Panc1 (cell line): ENCODE data around the gene CELA1. TPM values are rescaled to one million over a fixed set of nuclear protein-coding genes. Genes with fewer than 3 reads are reported as not detected.

ENCODE experiments used
- ATAC-seq: fragments of 200-7000 bp; cut with Tn5 transposase; 2 replicates; pipeline ENCODE4 v1.9.1; 2020; ENCODE audit warnings: mild to moderate bottlenecking, moderate library complexity
- BruUV-seq: library from RNA; stranded (reverse); fragments of 400-500 nt; replicated peaks from 2 replicates; lab custom pipeline; 2021; lab: Mats Ljungman, UMichigan
- CTCF ChIA-PET: fragments of 300-600 bp; sonication (Branson Sonifier 250); formaldehyde crosslinking; loops from one replicate; lab custom pipeline; 2022; ENCODE audit warnings: antibody characterized with exemption; lab: Charles Lee
- POLR2A ChIA-PET: fragments of 300-600 bp; sonication (Branson Sonifier 250); formaldehyde crosslinking; loops from one replicate; lab custom pipeline; 2022; ENCODE audit warnings: antibody characterized with exemption; lab: Charles Lee
- DNase-seq: peaks from one replicate; pipeline ENCODE4 v3.0.0-alpha.2; 2010; ENCODE audit warnings: low read depth, low spot score
- H3K27ac ChIP-seq: 2 replicates; pipeline ENCODE4 v1.5.1; 2011; ENCODE audit warnings: mild to moderate bottlenecking, low read length, inconsistent platforms
- H3K27me3 ChIP-seq: fragments of 200-500 bp; sonication (Bioruptor generic); 2 replicates; pipeline ENCODE4 v1.6.0; 2014; ENCODE audit warnings: low read length, inconsistent platforms; ENCODE audit not compliant: control insufficient read depth, insufficient read depth
- H3K36me3 ChIP-seq: fragments of 200-500 bp; sonication (Bioruptor generic); 2 replicates; pipeline ENCODE4 v1.5.1; 2014; ENCODE audit warnings: inconsistent platforms, mild to moderate bottlenecking, low read length, moderate library complexity; ENCODE audit not compliant: control insufficient read depth, insufficient read depth
- H3K4me1 ChIP-seq: 2 replicates; pipeline ENCODE4 v1.5.1; 2011; ENCODE audit warnings: inconsistent platforms, mild to moderate bottlenecking, low read length, moderate library complexity; ENCODE audit not compliant: control insufficient read depth, insufficient read depth
- H3K4me3 ChIP-seq, 2 experiments: 2 replicates each; pipeline ENCODE4 v1.5.1; 2011 to 2012; ENCODE audit warnings: low read depth in 2 of 2, low read length in 2 of 2, mild to moderate bottlenecking in 2 of 2, inconsistent platforms in 1 of 2, moderate library complexity in 1 of 2
- H3K9me3 ChIP-seq: fragments of 200-500 bp; sonication (Bioruptor generic); 2 replicates; pipeline ENCODE4 v1.5.1; 2014; ENCODE audit warnings: low read depth, mild to moderate bottlenecking, inconsistent platforms, low read length, moderate library complexity; ENCODE audit not compliant: control insufficient read depth, insufficient read depth
- POLR2AphosphoS5 ChIP-seq: IDR thresholded peaks from 2 replicates; pipeline ENCODE4 v1.6.1; 2012; ENCODE audit warnings: mild to moderate bottlenecking, low read depth, low read length, moderate library complexity
- REST ChIP-seq, 2 experiments: IDR thresholded peaks; 2 replicates each; pipeline ENCODE4 v1.6.1; 2011 to 2012; ENCODE audit warnings: low read depth in 2 of 2, control low read depth in 1 of 2, low read length in 1 of 2, mild to moderate bottlenecking in 1 of 2, moderate library complexity in 1 of 2; ENCODE audit not compliant: insufficient read depth in 1 of 2
- SIN3A ChIP-seq: IDR thresholded peaks from 2 replicates; pipeline ENCODE4 v1.6.1; 2012; ENCODE audit warnings: low read depth, mild to moderate bottlenecking, low read length, moderate library complexity, borderline replicate concordance; ENCODE audit not compliant: insufficient read depth
- TCF7L2 ChIP-seq: IDR thresholded peaks from 2 replicates; pipeline ENCODE4 v1.6.1; 2011; ENCODE audit warnings: mild to moderate bottlenecking, low read depth, low read length, inconsistent platforms
- in situ Hi-C: cut with HindIII; loops from 2 replicates; pipeline ENCODE4 v1.10.0; 2016; ENCODE audit warnings: low sequenced_read_pairs, low pct_unique_long_range_greater_than_20kb
- intact Hi-C: fragments of 100-400 bp; cut with micrococcal nuclease; formaldehyde crosslinking; loops from one replicate; pipeline ENCODE4 v1.10.0; 2022; ENCODE audit not compliant: unreplicated experiment
- total RNA-seq: library from RNA; stranded (reverse); gene quantifications from one replicate; pipeline ENCODE4 v1.2.1, GENCODE V29; 2021; ENCODE audit not compliant: unreplicated experiment
- TF ChIP-seq, protein P1 (sequence below): fragments of 450-650 bp; IDR thresholded peaks from 2 replicates; pipeline ENCODE4 v1.5.1; 2017; ENCODE audit warnings: mild to moderate bottlenecking

Gene CELA1
- total RNA-seq, 1 experiment from 2014 or later: not detected

DNA sequence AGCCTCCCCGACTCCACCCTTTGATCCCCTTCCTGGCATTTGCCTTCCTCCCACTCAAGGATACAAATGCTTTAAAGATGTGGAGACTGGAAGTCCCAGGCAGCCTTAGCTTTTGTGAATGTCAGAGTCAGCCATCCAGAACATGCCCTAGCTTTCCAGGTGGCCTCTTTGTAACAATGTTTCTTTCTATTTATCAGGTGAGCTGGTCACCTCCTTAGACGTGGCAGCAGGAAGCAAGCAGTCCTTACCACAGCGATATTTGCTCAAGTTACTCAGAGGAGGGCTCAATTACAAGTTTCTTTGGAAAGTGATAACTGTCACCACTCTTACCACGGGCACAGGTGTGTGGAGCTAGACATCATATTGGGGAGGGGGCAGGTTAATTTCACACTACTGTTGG lies 39.9 kb upstream of the CELA1 start:
- ChIA-PET CTCF (interaction anchor here (0.6 to 0.7 kb wide), 2 partner anchors 36 to 1275 kb away, joined by 3 to 4 read pairs; no protein-coding TSS in a partner anchor), POLR2A (interaction anchor here (0.6 kb wide), 1 partner anchor 105 kb away, joined by 3 read pairs; no protein-coding TSS in a partner anchor)
- in situ Hi-C loops (no loop called here), intact Hi-C loops (no loop called here)
- Histone ChIP-seq H3K36me3 (no peaks in the 10 kb centered on the region), H3K4me1 (0 out of 2 replicates have a peak, but pooled peaks cover 3% of the 10 kb centered on the region), H3K4me3 (no peak overlapping the region), H3K27ac (no peak overlapping the region), H3K27me3 (no peaks in the 10 kb centered on the region), H3K9me3 (no peaks in the 10 kb centered on the region)
- no TSS peak for BruUV-seq
- no peak for ATAC-seq
- DNase-seq: no peak
- TF ChIP-seq, protein P1, sequence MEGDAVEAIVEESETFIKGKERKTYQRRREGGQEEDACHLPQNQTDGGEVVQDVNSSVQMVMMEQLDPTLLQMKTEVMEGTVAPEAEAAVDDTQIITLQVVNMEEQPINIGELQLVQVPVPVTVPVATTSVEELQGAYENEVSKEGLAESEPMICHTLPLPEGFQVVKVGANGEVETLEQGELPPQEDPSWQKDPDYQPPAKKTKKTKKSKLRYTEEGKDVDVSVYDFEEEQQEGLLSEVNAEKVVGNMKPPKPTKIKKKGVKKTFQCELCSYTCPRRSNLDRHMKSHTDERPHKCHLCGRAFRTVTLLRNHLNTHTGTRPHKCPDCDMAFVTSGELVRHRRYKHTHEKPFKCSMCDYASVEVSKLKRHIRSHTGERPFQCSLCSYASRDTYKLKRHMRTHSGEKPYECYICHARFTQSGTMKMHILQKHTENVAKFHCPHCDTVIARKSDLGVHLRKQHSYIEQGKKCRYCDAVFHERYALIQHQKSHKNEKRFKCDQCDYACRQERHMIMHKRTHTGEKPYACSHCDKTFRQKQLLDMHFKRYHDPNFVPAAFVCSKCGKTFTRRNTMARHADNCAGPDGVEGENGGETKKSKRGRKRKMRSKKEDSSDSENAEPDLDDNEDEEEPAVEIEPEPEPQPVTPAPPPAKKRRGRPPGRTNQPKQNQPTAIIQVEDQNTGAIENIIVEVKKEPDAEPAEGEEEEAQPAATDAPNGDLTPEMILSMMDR: no peak
- TF ChIP-seq REST (IDR thresholded peaks at IDR 0.05; ENCODE audit: insufficient read depth in 1 of 2, low read depth in 2 of 2, low read length in 1 of 2): no peak
- no peak for TF ChIP-seq SIN3A
- TF ChIP-seq TCF7L2: no peak
- TF ChIP-seq POLR2AphosphoS5: no peak

DNA sequence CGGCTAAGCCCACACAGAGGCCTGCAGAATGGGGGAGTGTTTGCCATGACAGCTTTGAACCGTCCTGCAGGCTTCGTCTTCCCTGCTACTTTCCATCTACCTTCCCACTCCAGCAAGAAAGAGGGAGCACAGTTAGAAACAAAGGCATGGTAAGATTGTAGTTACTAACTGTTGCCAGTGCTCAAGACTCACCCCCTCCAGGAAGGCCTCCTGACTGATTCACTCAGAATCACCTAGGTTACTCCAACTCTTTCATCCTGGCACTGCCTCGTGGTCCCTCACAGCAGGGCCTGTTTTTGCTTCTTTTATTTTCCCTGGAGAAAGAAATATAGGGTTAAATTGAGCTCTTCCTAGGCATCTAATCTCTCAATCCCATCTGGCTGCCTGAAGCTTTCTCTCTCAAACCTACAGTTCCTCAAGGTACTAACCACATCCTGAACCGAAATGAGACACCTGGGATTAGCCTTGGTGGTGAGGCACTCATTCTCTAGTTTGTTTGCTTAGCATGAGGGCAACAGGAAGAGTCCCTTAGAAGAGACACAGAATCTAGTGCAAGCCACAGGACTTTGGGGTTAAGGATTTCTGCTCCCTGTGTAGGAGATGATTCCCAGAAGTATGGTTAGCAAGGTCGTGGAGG lies 36.9 kb upstream of the CELA1 start:
- intact Hi-C loops (no loop called here), in situ Hi-C loops (no loop called here)
- DNase-seq (no peak), ATAC-seq (no peak)
- POLR2A ChIA-PET: no interaction called here
- CTCF ChIA-PET: no interaction called here
- H3K36me3 ChIP-seq: no peaks in the 10 kb centered on the region
- no peaks in the 10 kb centered on the region for H3K27me3 ChIP-seq
- no peak overlapping the region for H3K27ac ChIP-seq
- no TSS peak for BruUV-seq
- H3K4me1 ChIP-seq: no peaks in the 10 kb centered on the region
- H3K9me3 ChIP-seq: no peaks in the 10 kb centered on the region
- TF ChIP-seq SIN3A: no peak
- TF ChIP-seq, protein P1: no peak
- TF ChIP-seq REST (IDR thresholded peaks at IDR 0.05; ENCODE audit: insufficient read depth in 1 of 2, low read depth in 2 of 2, low read length in 1 of 2): no peak
- TF ChIP-seq TCF7L2: no peak
- no peak for TF ChIP-seq POLR2AphosphoS5
- no peak overlapping the region for H3K4me3 ChIP-seq
